Measurements from ENCODE around the gene RPL10. TPM values are rescaled to one million over a fixed set of nuclear protein-coding genes. Genes with fewer than 3 reads are reported as not detected.
A peak's percentile ranks its signal among the peaks of the same experiment; 100 is the strongest.

The RPL10 gene
- total and polyA plus RNA-seq, 2 donors: 3,691 to 5,631 TPM

DNA sequence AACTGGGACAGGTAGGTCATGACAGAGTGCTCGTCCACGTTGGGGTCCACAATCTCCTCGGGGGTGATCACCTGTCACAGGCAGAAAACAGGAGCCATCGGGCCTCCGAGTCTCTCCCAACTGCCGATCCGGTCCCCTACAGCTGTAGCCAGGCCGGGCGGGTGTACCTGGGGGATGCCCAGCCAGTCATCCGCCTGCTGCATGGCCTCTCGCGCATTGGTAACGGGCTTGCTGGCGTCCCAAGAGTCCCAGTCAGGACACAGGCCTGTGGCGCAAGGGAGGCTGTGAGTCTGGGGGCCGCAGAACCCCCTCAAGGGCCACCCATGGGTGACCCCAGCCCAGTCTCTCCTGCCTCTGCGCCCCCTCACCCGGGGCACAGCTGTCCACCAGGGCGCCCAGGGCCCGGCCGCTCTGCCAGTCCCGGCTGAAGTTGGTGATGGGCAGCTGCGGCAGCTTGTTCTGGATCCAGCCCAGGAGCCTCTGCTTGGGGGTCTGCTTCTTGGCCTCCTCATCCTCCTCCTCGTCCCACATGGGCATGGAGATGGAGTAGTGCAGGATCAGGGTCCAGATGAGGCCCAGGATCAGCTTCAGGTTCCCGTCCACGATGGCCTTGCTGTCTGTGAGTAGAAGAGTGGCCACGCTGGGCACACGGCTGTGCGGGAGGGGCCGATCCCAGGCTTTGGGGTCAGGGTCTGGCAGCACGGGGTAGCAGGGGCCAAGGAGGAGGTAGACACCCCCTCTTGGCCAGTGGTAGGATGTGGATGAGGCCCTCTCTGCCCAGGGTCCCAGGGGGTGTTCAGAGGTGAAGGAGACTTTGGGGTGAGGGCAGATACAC is 30.5 kb upstream of the RPL10 start:
- Histone ChIP-seq H3K4me3 (ENCODE audit: low read depth, low read length) (peak overlapping the region; percentile 47), H3K36me3 (ENCODE audit: insufficient read depth) (peaks cover 2% of the 10 kb centered on the region), H3K4me1 (ENCODE audit: insufficient read depth) (no peaks in the 10 kb centered on the region), H3K27ac (ENCODE audit: low read depth) (peak overlapping the region; percentile 74)
- WGBS: 53% methylated on average over 31 of the region's 31 CpGs
- DNase-seq (ENCODE audit: extremely low spot score): no peak

DNA sequence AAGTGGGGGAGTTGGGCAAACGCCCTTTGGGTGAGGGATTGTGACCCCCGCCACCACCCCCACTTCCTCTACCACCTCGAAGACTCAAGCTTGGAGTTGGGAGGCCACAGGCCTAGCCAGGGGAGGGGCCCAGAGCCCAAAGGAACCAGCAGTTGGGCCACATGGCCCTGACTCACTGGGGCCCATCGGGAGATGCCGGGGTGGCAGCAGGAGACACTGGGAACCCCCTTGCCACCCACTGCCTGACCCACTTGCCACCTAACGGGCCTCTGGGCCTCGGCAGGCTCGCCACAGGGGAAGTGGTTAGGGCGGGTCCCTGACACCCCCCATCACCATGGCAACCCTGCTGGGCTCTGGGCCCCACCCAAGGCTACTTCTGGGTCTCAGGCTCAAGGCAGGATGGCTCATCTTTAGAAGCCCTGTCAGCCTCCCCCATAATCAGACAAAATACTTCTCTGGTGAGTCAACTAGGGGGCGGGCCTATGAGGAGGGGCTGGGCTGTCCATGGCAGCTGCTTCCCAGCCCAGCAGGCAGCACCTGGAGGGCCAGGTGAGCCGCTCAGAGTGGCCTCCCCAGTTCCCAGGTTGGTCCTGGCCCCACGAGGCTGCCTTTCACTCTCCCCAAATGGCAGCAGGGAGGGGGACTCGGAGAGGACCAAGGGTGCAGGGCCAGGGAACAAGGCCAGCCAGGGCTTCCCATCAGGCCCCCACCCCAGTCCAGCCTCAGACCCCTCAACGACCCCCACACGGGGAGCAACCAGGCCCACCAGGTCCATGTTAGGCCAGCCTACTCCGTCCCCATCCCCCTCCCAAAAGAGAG is 29.3 kb upstream of the RPL10 start:
- H3K4me3 ChIP-seq (ENCODE audit: low read depth, low read length): peak overlapping the region; percentile 47
- peak overlapping the region; percentile 85 for H3K27ac ChIP-seq (ENCODE audit: low read depth)
- peak; percentile 37 for DNase-seq (ENCODE audit: extremely low spot score)
- H3K4me1 ChIP-seq (ENCODE audit: insufficient read depth): no peaks in the 10 kb centered on the region
- H3K36me3 ChIP-seq (ENCODE audit: insufficient read depth): peaks cover 2% of the 10 kb centered on the region
- 2% methylated on average over 16 of the region's 16 CpGs for WGBS

DNA sequence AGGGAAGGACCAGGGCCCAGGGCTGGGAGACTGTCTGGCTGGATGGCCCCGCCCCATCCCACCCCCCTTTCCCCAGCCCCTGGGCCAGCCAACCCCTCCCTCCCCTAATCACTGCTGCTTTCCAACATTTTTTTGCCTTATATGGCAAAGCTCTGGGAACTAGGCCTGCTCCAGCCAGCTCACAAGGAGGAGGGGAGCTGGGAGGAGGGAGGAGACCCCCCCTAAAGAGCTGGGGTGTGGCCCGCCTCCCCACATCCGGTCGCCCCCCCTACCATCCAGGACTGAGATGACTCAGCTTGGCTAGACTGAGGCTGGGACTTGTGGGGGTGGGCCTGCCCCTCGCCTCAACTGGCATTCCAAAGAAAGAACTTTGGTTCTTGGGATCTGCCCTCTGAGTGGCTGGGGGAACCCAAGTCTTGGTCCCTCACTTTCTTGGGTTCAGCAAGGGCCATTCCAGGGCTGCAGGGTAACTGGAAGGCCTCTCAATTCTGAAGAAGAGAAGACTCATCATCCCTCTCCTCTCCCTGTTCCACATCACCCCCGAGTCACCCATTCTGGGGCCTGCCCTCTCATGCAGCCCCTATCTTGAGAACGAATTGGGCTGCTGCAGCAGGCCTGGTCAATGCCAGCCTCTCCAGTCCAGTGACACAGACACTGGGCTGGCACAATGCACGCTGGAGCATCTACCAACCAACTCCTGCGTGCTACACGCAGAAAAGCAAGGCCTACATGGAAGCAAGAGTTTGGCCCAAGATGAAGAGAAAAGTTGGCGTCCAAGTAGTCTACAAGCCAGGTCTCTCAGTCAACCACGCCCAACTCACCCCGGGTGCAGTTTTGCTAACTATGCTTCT is 28.5 kb upstream of the RPL10 start:
- 2% methylated on average over 12 of the region's 13 CpGs for WGBS
- H3K36me3 ChIP-seq (ENCODE audit: insufficient read depth): peaks cover 2% of the 10 kb centered on the region
- no peaks in the 10 kb centered on the region for H3K4me1 ChIP-seq (ENCODE audit: insufficient read depth)
- peak; percentile 74 for DNase-seq (ENCODE audit: extremely low spot score)
- peak overlapping the region; percentile 85 for H3K4me3 ChIP-seq (ENCODE audit: low read depth, low read length)
- peak overlapping the region; percentile 83 for H3K27ac ChIP-seq (ENCODE audit: low read depth)

DNA sequence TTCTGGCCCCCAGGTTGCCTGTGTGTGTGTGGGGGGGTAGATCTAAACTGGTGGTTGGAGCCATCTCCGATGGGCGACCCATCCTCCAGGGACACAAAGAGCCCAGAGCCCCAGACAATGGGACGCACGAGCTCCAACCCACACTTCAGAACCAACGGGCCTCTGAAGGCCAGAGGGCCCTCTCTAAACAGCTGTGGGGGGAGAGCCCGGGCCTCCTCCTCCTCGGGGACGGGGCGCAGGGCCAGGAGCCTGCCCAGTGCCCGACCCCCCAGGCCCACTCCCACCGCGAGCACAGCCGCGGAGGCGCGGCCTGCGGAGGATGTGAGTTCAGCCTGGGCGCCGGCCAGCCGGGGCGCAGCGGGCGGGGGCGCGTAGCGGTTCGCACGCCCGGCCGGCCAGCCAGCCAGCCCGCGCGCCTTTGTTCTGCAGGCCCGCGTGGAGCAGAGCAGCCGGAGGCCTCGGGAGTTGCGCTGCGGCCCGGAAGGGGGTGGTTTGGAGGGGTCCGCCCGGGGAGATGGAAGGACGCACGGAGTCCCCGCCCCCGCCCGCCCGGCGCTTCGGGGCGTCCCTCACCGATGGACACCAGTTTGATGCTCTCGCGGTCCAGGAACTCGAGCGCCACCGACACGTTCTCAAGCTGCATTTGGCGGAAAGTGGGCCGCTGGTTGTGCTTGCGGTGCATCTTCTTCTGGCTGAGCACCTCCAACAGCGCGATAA is 27.7 kb upstream of the RPL10 start:
- no peak for DNase-seq (ENCODE audit: extremely low spot score)
- WGBS: under 1% methylated on average over 62 of the region's 63 CpGs
- peak overlapping the region; percentile 85 for H3K4me3 ChIP-seq (ENCODE audit: low read depth, low read length)
- H3K36me3 ChIP-seq (ENCODE audit: insufficient read depth): peaks cover 2% of the 10 kb centered on the region
- H3K27ac ChIP-seq (ENCODE audit: low read depth): peak overlapping the region; percentile 74
- no peaks in the 10 kb centered on the region for H3K4me1 ChIP-seq (ENCODE audit: insufficient read depth)

DNA sequence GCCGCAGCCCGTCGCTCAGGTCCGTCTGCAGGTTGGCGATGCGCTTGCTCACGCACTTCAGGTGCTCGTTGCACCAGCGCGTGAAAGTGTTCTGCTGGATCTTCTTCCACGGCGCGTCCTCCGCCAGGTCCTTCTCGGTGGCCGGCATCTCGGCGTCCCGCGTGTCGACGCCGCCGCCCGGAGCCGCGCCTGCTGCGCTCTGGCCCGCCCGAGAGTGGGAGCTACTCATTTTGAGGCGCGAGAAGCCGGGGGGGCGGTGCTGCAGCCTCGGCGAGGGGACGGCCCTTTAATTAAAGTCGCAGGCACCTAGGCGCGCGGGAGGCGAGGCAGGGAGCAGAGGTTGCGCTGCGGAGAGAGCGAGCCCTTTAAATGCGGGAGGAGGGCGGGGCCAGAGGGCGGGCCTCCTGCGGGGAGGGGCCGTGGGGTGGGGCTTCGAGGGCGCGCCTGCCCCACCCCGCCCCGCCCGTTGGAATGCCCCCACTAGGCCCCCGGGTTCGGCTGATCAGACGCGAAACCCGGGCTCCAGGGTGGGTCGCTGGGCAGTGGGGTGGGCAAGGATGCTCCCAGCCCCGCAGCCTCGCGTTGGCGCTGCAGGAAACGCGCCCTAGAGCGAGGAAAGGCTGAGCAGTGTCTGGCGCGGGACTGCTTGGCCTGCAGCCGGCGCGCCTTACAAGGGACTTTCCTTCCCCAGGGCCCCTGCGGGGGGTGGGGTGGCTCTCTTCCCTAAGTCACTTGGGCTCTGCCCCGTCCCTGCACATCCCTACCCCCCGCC is 27.0 kb upstream of the RPL10 start:
- peak; percentile 77 for DNase-seq (ENCODE audit: extremely low spot score)
- WGBS: under 1% methylated on average over 75 of the region's 77 CpGs
- Histone ChIP-seq H3K27ac (ENCODE audit: low read depth) (peak overlapping the region; percentile 48), H3K4me1 (ENCODE audit: insufficient read depth) (no peaks in the 10 kb centered on the region), H3K36me3 (ENCODE audit: insufficient read depth) (no peaks in the 10 kb centered on the region), H3K4me3 (ENCODE audit: low read depth, low read length) (peak overlapping the region; percentile 85)

DNA sequence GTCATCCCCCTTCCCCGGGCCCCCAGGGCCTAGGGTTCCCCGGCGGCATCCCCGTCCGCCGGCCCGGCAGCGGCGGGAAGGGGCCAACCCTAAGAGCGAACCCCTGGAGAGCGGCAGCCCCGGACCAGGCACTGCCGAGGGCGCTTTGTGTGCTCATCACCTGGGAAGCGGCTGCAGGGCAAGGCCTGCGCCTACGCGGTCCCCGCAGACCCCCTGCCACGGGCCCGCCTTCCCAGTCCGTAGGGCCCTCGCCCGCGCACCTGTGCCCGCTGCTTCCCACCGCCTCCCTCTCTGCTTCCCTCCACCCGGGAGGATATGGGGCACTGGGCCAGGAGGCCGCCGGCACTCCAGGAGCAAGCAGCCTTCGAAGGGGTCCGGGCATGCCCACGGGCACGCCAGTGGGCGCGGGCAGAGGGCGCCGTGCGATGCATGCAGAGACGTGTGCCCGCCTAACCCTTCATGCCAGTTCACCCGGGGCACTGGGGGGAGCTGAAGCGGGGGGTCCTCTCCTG is 26.3 kb upstream of the RPL10 start:
- Histone ChIP-seq H3K4me3 (ENCODE audit: low read depth, low read length) (peak overlapping the region; percentile 55), H3K36me3 (ENCODE audit: insufficient read depth) (no peaks in the 10 kb centered on the region), H3K4me1 (ENCODE audit: insufficient read depth) (no peaks in the 10 kb centered on the region), H3K27ac (ENCODE audit: low read depth) (peak overlapping the region; percentile 77)
- no peak for DNase-seq (ENCODE audit: extremely low spot score)
- WGBS: 5% methylated on average over 43 of the region's 43 CpGs

DNA sequence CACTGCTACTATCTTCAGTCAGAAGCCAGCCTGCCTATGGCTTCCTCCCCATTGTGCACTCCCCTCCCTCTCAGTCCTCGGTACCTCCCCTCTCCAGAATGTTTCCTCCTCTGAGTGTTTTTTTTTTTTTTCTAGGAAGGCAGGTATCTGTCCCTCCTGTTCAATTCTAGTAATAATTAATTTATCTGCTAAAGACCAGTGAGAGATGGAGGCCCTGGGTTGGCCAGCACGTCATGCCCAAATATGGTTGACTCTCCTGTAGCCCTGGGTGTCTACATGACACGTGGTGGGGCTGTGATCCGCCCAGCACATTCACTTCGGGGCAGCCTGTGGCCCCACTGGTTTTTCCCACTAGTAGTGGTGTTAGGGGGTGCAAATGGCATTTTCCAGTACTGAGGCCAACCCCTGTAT is 25.6 kb upstream of the RPL10 start:
- WGBS: 17% methylated on average over 5 of the region's 5 CpGs
- Histone ChIP-seq H3K4me3 (ENCODE audit: low read depth, low read length) (peak overlapping the region; percentile 43), H3K36me3 (ENCODE audit: insufficient read depth) (no peaks in the 10 kb centered on the region), H3K27ac (ENCODE audit: low read depth) (no peak overlapping the region), H3K4me1 (ENCODE audit: insufficient read depth) (no peaks in the 10 kb centered on the region)
- no peak for DNase-seq (ENCODE audit: extremely low spot score)

DNA sequence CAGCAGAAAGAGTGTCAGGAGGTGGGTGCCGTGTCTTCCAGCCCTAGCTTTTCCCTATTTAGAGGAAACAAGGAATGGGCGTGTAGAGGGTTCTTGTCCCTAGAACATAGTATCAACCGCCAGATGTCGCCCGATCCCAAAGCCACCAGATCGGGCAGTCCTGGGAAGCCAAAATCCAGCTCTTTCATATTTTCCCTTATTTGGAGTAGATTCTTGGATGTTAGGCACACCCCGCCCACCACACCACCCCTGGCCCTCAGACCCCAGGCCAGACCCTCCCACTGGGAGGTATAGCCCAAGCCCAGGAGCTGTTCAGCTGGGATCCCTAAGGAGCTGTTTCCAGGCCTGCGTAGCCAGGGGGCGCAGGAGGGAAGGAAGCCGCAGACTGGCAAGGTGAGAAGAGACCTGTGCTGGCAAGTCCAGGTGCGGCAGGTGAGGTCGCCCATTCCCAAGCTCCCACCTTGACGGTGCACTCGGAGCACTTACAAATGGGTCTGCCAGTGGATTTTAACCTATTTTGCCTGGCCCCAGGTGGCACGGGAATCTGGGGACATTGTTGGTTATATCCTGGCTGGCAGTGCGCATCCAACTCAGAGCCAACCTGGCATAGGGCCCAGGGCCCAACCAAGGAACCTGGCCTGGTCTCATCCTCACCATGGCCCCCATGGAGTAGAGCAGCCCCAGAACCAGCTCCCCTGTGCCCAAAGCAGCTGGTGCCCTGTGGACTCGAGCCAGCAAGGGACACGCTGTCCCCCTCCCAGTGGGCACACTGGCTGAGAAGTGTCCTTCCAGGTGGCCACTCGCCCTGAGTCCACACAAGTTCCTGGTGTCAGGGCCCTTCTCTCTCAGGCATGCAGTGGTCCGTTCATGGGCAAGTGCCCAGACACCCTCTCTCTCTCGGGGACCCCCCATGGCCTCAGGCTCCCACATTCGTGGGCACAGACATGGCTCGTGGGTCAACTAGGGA is 24.6 kb upstream of the RPL10 start:
- peak overlapping the region; percentile 81 for H3K27ac ChIP-seq (ENCODE audit: low read depth)
- H3K4me1 ChIP-seq (ENCODE audit: insufficient read depth): no peaks in the 10 kb centered on the region
- DNase-seq (ENCODE audit: extremely low spot score): no peak
- peak overlapping the region; percentile 43 for H3K4me3 ChIP-seq (ENCODE audit: low read depth, low read length)
- no peaks in the 10 kb centered on the region for H3K36me3 ChIP-seq (ENCODE audit: insufficient read depth)
- WGBS: 7% methylated on average over 23 of the region's 23 CpGs

DNA sequence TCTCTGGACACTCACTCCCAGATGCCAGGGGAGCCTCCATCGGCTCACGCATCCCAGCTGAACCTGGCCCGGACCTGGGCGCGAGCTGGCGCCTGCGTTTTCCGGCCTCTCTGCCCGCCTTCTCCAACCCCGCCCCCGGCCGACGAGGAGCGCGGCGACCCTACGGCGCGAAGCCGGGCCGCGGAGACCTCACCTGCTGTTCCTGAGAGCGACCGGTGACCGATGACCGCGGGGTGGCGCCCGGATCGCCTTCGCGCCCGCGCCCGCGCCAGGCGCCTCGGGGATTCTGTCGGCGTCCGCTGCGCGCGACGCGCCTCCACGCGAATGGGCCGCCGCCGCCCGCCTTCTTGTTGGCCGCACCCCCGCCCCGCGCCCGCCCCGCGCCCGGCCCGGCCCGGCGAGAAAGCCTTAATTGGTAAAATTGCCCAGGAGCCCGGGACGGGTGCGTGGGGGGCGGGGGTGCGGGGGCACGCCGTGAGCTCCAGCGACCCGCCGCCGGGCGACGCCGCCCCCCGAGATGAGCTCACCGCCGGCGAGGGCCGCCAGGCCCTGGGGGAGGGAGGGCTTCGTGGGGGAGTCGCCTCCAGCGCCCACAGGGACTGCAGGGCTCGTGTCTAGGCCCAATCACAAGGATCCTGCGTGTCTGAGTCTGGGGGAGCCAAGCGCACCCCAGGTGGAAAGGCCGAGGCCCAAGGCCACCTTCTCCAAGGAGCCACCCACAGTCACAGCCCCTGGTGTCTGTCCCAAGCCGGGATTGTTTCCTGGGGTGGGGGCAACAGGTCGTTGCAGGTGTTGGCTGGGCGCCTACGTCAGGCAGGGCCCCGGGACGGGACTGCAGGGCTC is 23.6 kb upstream of the RPL10 start, which contains the start of gene FLNA:
TSS of gene FLNA (minus strand) at position 322 of the 843 bp plus-strand sequence. CDS start 3,389 bp downstream, outside the sequence.
- Histone ChIP-seq H3K36me3 (ENCODE audit: insufficient read depth) (no peaks in the 10 kb centered on the region), H3K4me1 (ENCODE audit: insufficient read depth) (no peaks in the 10 kb centered on the region), H3K4me3 (ENCODE audit: low read depth, low read length) (peak within 1 kb of the TSS; percentile 43), H3K27ac (ENCODE audit: low read depth) (peak within 1 kb of the TSS; percentile 81)
- no peak for DNase-seq (ENCODE audit: extremely low spot score)
- 3% methylated on average over 89 of the region's 95 CpGs for WGBS

DNA sequence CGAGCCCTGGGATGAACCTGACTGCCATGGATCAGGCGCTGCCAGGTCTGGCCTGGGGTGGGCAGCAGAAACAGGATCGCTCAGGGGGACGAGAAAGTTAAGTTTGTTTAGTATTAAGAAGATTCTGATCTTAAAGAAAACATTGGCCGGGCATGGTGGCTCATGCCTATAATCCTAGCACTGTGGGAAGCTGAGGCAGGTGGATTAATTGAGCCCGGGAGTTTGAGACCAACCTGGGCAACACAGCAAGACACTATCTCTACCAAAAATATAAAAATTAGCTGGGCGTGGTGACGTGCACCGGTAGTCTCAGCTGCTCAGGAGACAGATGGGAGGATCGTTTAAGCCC is 23.0 kb upstream of the RPL10 start:
- no peak for DNase-seq (ENCODE audit: extremely low spot score)
- Histone ChIP-seq H3K4me3 (ENCODE audit: low read depth, low read length) (no peak overlapping the region), H3K4me1 (ENCODE audit: insufficient read depth) (no peaks in the 10 kb centered on the region), H3K36me3 (ENCODE audit: insufficient read depth) (no peaks in the 10 kb centered on the region), H3K27ac (ENCODE audit: low read depth) (peak overlapping the region; percentile 34)
- WGBS: 33% methylated on average over 10 of the region's 10 CpGs

DNA sequence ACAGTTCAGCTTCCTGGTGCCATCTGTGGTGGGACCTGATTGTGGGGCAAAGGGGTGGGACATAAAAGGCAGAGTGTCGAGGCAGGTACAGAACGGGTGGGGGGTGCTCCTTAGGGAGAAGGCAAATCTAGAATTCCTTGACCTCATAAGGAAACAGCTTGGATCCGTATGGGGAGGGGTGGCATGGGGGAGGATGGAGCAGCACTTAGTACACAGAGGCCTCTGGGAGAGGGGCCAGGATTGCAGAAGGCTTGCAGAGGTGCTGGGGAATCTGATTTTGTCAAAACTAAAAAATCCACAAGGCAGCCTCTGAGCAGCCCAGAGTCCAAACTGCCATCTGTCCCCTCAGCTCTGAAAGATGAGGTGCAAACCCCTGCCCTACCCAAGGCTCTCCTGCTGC is 21.4 kb upstream of the RPL10 start:
- 33% methylated on average over 3 of the region's 3 CpGs for WGBS
- H3K27ac ChIP-seq (ENCODE audit: low read depth): no peak overlapping the region
- no peaks in the 10 kb centered on the region for H3K4me1 ChIP-seq (ENCODE audit: insufficient read depth)
- no peak overlapping the region for H3K4me3 ChIP-seq (ENCODE audit: low read depth, low read length)
- H3K36me3 ChIP-seq (ENCODE audit: insufficient read depth): no peaks in the 10 kb centered on the region
- no peak for DNase-seq (ENCODE audit: extremely low spot score)

All from urinary bladder (tissue), 4 donors.